HG03432 (cell line): ENCODE data around the gene CR1.
"Not testable (repeated sequence)": the region's sequence is repeated elsewhere in the genome, so short reads cannot be mapped to it uniquely, and the experiment has no call there.

Experiments used
- ATAC-seq: cut with Tn5 transposase; IDR thresholded peaks from one replicate; pipeline ENCODE4 v1.9.1; 2021; ENCODE audit warnings: mild to moderate bottlenecking, moderate library complexity; ENCODE audit not compliant: unreplicated experiment

Gene CR1

GRCh38 chr1:207502726-207503125 is 6.8 kb downstream of the CR1 start:
- no peak for ATAC-seq

GRCh38 chr1:207503950-207504349 is 8.0 kb downstream of the CR1 start:
- no peak for ATAC-seq

- no peak for ATAC-seq
Observed at GRCh38 chr1:207504438-207504837, 8.5 kb downstream of the CR1 start.

- no peak for ATAC-seq
Observed at GRCh38 chr1:207510444-207510843, 14.5 kb downstream of the CR1 start.

GRCh38 chr1:207514890-207515289 is 18.9 kb downstream of the CR1 start:
- no peak for ATAC-seq

GRCh38 chr1:207516729-207517128 is 20.8 kb downstream of the CR1 start:
- no peak for ATAC-seq

GRCh38 chr1:207518608-207519236 is 22.8 kb downstream of the CR1 start:
- no peak for ATAC-seq

GRCh38 chr1:207519505-207520399 is 23.8 kb downstream of the CR1 start:
- no peak for ATAC-seq

GRCh38 chr1:207520400-207521345 is 24.7 kb downstream of the CR1 start:
- ATAC-seq: not testable (repeated sequence)

- not testable (repeated sequence) for ATAC-seq
Observed at GRCh38 chr1:207525239-207525638, 29.3 kb downstream of the CR1 start.

GRCh38 chr1:207528401-207528800 is 32.4 kb downstream of the CR1 start:
- ATAC-seq: not testable (repeated sequence)

- not testable (repeated sequence) for ATAC-seq
Observed at GRCh38 chr1:207536263-207536662, 40.3 kb downstream of the CR1 start.

- not testable (repeated sequence) for ATAC-seq
Observed at GRCh38 chr1:207546677-207547357, 50.9 kb downstream of the CR1 start.

GRCh38 chr1:207554823-207555222 is 58.9 kb downstream of the CR1 start:
- ATAC-seq: not testable (repeated sequence)

- ATAC-seq: no peak
Observed at GRCh38 chr1:207565546-207566468, 69.8 kb downstream of the CR1 start.

- ATAC-seq: not testable (repeated sequence)
Observed at GRCh38 chr1:207571926-207572325, 76.0 kb downstream of the CR1 start.

GRCh38 chr1:207573074-207573473 is 77.1 kb downstream of the CR1 start:
- not testable (repeated sequence) for ATAC-seq

- ATAC-seq: not testable (repeated sequence)
Observed at GRCh38 chr1:207575381-207575780, 79.4 kb downstream of the CR1 start.

GRCh38 chr1:207578796-207579435 is 83.0 kb downstream of the CR1 start:
- peak; percentile 21 for ATAC-seq
